Measurements from ENCODE around the gene TSC22D2.

DNA sequence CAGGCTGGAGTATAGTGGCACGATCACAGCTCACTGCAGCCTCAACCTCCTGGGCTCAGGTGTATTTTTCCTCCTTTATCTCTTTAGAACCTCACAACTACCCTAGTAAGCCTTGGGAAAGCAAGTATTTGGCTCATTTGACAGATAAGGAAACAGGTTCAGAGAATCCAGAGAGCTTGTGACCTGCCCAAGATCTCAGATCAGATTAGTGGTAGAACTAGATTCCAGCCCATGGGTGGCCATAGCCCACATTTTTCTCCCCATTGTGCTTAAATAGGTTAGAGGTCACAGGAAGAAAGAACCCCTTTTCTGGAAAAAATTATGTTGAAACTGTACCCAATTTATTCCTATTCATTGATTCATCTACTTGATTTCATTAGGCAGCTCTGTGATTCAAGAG, 64.3 kb downstream of the TSC22D2 start:
- TF ChIP-seq, protein P1, sequence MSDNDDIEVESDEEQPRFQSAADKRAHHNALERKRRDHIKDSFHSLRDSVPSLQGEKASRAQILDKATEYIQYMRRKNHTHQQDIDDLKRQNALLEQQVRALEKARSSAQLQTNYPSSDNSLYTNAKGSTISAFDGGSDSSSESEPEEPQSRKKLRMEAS (IDR thresholded peaks at IDR 0.05): no peak
- no peak for TF ChIP-seq EGR1 (IDR thresholded peaks at IDR 0.05)
